Cardiac fibroblast (primary cell): Measurements from ENCODE around the gene CHDH.

Source experiments
- DNase-seq, 2 donors: peaks; one replicate each; pipeline versions ENCODE4 v3.0.0 to v3.0.0-alpha.2; 2010; ENCODE audit warnings: low read depth in 2 of 2
- H3K4me3 ChIP-seq, 2 donors: replicated peaks in 1 of 2; 1 replicate in 1 of 2; 2 replicates in 1 of 2; pipeline ENCODE4 v1.5.1; 2011; ENCODE audit warnings: low read depth in 2 of 2, low read length in 2 of 2, mild to moderate bottlenecking in 2 of 2, moderate library complexity in 1 of 2
- TF ChIP-seq, protein P1 (sequence below): IDR thresholded peaks from one replicate; pipeline ENCODE4 v1.5.1; 2011; ENCODE audit warnings: low read depth, mild to moderate bottlenecking, low read length, inconsistent platforms

The CHDH gene

DNA sequence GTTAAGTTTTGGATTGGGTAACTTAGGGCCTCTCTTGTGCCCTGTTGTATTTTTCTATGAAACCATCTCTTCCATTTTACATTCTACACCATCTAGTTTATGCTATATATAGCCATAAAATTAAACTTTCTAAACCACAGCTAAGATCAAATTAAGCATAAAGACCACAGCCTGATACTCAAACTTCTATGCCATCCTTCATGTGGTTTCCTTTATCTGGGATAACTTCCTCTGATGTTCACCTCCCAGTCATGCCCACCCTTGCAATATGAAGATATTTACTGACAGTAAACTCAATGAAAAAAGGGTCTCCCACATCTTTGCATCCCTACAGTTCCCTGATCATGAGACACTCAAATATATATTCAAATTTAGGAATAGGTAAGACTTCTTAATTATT lies 41.2 kb upstream of the CHDH start:
- no peak for DNase-seq
- TF ChIP-seq, protein P1, sequence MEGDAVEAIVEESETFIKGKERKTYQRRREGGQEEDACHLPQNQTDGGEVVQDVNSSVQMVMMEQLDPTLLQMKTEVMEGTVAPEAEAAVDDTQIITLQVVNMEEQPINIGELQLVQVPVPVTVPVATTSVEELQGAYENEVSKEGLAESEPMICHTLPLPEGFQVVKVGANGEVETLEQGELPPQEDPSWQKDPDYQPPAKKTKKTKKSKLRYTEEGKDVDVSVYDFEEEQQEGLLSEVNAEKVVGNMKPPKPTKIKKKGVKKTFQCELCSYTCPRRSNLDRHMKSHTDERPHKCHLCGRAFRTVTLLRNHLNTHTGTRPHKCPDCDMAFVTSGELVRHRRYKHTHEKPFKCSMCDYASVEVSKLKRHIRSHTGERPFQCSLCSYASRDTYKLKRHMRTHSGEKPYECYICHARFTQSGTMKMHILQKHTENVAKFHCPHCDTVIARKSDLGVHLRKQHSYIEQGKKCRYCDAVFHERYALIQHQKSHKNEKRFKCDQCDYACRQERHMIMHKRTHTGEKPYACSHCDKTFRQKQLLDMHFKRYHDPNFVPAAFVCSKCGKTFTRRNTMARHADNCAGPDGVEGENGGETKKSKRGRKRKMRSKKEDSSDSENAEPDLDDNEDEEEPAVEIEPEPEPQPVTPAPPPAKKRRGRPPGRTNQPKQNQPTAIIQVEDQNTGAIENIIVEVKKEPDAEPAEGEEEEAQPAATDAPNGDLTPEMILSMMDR, result no peak

DNA sequence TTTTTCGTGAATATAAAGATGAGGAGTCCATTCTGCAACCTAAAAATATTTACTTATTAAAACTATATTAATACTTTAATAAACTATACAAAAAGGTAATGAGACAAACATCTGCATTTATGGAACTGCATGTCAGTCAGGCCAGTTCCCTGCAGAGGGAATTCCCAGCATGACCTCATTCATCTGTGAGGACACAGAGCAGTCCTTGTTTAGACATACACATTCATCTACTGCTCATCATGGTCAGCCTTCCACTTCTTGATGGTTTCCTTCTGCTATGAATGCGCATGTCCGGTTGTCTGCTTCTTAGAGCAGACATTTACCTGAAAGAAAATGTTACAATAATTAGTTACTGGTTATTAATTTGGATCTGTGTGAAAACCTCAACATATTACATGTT lies 39.0 kb upstream of the CHDH start:
- peak in 1 of 2 donors; percentile 42 for DNase-seq
- TF ChIP-seq, protein P1, result no peak
- no peak overlapping the region for H3K4me3 ChIP-seq

More for the DNA sequence above, 41.2 kb upstream of the CHDH start:
- H3K4me3 ChIP-seq, result no peak overlapping the region

DNA sequence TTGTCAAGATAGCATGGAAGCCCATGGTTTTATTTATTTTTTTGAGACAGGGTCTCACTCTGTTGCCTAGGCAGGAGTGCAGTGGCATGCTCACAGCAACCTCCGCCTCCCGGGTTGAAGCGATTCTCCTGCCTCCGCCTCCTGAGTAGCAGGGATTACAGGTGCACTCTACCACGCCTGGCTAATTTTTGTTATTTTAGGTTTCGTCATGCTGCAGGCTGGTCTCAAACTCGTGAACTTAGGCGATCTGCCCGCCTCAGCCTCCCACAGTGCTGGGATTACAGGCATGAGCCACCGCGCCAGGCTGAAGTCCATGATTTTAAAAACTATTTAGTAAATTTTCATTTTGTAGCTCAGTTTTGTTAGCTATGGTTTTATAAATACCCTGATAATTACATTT lies 38.4 kb upstream of the CHDH start:
- TF ChIP-seq, protein P1, result no peak
- DNase-seq, result no peak
- H3K4me3 ChIP-seq, result no peak overlapping the region

DNA sequence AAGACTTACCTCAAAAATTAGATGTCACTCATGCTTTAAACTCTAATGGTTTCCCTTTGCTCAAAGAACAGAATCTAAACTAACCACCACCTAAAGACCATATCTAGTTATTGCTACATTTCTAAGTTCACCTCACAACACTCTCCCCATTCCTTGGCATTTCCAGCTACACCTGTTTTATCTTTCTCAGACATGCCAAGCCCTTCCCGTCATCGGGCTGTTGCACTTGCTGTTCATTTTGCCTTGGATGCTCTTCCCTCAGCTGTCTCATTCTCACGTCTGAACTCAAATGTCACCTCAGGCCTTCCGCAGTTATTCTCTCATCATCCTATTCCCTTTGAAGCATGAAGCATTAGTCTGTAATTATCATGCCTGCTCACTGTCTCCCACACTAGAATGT lies 36.8 kb upstream of the CHDH start:
- H3K4me3 ChIP-seq, result no peak overlapping the region
- TF ChIP-seq, protein P1, result no peak
- no peak for DNase-seq

DNA sequence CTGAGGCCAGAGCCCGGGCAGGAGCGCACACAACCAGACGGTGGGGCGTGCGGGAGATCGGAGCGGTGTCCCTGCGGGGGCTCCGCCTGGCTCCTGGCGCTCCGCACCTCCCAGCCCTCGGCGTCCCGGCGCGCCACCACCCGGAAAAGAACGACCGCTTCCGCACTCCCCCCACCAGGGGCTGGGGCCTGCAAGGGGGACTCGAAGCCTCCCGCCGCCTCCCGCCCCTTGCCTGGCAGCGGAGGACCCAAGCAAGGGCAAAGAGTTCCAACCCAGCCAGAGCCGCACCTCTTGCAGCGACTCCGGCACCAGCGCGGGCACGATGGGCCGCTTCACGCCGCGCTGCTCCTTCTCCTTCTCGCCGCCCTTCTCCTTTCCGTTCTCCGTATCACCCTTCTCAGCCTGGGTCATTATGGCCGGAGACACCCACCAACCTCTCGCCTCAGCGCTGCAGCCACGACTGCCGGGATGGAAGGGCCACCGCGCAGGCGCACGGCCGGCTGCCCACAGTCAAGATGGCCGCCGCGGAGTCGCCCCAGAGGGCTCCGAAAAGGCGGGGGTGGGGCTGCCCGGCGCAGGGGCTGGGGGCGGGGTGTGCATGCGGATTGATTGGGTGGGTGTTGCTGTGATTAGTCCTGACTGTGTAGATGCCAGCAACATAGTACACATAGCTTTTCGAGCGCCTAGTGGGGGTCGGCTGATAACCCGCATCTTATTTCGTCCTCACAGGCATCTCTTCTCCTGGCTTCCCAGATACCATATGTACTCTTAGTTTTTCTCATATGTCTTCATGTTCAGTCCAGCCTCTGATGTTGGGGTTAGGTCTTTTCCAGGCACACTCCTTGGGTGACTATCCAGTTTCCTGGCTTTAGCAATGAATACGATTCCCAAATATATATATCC lies 35.7 kb upstream of the CHDH start, which contains the start of gene ACTR8:
Gene ACTR8 (minus strand): TSS at position 462 of the 903 bp plus-strand sequence. CDS start 51 bp downstream, at position 411.
- TF ChIP-seq, protein P1, result peak; percentile 26
- H3K4me3 ChIP-seq, result peak within 1 kb of the TSS; percentile 83 to 85
- peak; percentile 85 to 91 for DNase-seq

DNA sequence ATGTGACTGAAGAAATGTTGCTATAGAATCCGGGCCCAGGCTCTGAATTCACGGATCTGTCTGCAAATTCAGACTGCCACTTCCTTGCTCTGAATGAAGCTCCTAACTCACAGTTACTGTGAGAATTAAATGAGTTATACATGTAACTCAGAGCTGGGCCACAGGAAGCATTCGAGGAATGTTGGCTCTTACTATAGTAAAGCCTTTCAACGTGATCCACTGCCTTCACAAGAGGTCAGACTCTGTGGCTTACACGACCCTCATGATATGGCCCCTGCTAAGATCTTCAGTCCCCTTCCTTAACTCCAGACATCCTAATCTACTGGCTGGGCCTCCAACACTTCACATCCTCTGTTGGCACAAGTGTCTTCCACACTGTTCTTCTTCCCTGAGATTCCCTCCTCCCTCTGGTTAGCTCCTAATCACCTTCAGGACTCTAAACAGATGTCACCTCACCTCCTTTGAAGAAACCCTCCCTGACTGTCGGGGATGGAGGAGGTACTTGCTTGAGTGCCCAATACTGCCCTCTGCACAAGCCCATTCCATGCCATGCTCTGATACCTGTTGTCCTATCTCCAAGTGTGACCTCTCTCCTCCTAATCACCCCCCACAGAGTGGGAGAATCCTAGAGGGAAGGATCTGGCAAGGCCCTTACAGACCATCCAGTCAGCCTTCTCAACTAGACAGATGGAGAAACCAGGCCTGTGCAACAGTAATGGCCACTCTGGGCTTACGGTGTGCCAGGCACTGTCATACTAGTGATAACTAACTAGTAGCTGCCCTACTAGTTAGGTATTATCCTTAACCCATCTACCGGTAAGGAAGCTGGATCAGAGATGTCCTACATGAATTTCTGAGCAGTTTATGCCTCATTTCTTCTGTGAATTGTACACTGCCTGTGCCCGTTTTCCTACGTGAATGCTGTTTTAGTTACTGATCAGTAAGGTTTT lies 34.5 kb upstream of the CHDH start:
- TF ChIP-seq, protein P1, result no peak
- peak overlapping the region; percentile 83 to 85 for H3K4me3 ChIP-seq
- DNase-seq, result peak; percentile 33 to 43
